Psoas muscle (tissue), 8 donors: ENCODE measurements around the gene RIBC1. TPM values are rescaled to one million over a fixed set of nuclear protein-coding genes. Genes with fewer than 3 reads are reported as not detected.

Experiments
- ATAC-seq, 4 donors: fragments of 200-7000 bp; cut with Tn5 transposase; one replicate each; pipeline ENCODE4 v1.9.1; 2020; ENCODE audit warnings: moderate library complexity in 3 of 4, mild to moderate bottlenecking in 2 of 4
- DNase-seq, 2 donors: peaks; one replicate each; pipeline ENCODE4 v3.0.0-alpha.2; 2020
- H3K27ac ChIP-seq: fragments of 200-600 bp; one replicate; pipeline ENCODE4 v1.8.0; 2022
- H3K27me3 ChIP-seq, 3 donors: fragments of 200-600 bp in 1 of 3; one replicate each; pipeline versions ENCODE4 v1.6.1 to v1.8.0; 2013 to 2022; ENCODE audit warnings: low read length in 2 of 3, mild to moderate bottlenecking in 2 of 3, moderate library complexity in 1 of 3; ENCODE audit not compliant: insufficient read depth in 3 of 3
- H3K36me3 ChIP-seq, 2 donors: fragments of 200-600 bp in 1 of 2; one replicate each; pipeline versions ENCODE4 v1.6.1 to v1.8.0; 2013 to 2022; ENCODE audit warnings: low read depth in 1 of 2, mild to moderate bottlenecking in 1 of 2, moderate library complexity in 1 of 2; ENCODE audit not compliant: insufficient read depth in 1 of 2
- H3K4me1 ChIP-seq: fragments of 200-600 bp; one replicate; pipeline ENCODE4 v1.8.0; 2022
- H3K4me3 ChIP-seq: fragments of 200-600 bp; one replicate; pipeline ENCODE4 v1.8.0; 2022; ENCODE audit warnings: mild to moderate bottlenecking
- H3K9me3 ChIP-seq: fragments of 200-600 bp; one replicate; pipeline ENCODE4 v1.8.0; 2022
- WGBS, 3 donors: extraction: QIAGEN DNeasy Blood & Tissue Kit; methylation state at CpG; one replicate each; pipeline versions ENCODE4 v1.1.6 to v1.1.7; 2013; 5-methylcytosine and 5-hydroxymethylcytosine counted together
- intact Hi-C, 2 donors: fragments of 100-400 bp; cut with DNase I; formaldehyde crosslinking; loops; one replicate each; pipeline versions ENCODE4 v1.11.0 to v1.14.2; 2022
- polyA plus RNA-seq, 3 donors: library from polyadenylated mRNA; stranded (reverse); fragments of 200-250 nt; gene quantifications; one replicate each; pipeline ENCODE4 v1.2.3, GENCODE V29; 2013
- total RNA-seq, 4 donors: library from RNA; stranded (reverse); fragmentation: NEBNext Ultra II Directional in 2 of 4; extraction: Animal tissue kit (Norgen Biotek cat#: 25700) in 2 of 4; gene quantifications; one replicate each; pipeline versions ENCODE4 v1.2.1 to v1.2.4, GENCODE V29; 2021 to 2023
- TF ChIP-seq, protein P1 (sequence below): fragments of 200-600 bp; IDR thresholded peaks from one replicate; pipeline ENCODE4 v1.8.0; 2022; ENCODE audit warnings: antibody characterized with exemption
- donor health status: healthy with polysubstance abuse.
- donor health status: DM: no; HTN: no; CAD: no; lungs with moderate emphysema.
- donor health status: Bipolar disorder and iron deficiency.
- donor health status: healthy.
- donor health status: DM: yes; HTN: yes; CAD: no.
- donor health status: DM: no; HTN: no; CAD: no.
- donor health status: DM: no; HTN: no; CAD: no.
- donor health status: DM: yes; HTN: yes; CAD: no.

The RIBC1 gene
- total and polyA plus RNA-seq, 7 donors = 0.14 to 2.3 (median 0.44) TPM

DNA sequence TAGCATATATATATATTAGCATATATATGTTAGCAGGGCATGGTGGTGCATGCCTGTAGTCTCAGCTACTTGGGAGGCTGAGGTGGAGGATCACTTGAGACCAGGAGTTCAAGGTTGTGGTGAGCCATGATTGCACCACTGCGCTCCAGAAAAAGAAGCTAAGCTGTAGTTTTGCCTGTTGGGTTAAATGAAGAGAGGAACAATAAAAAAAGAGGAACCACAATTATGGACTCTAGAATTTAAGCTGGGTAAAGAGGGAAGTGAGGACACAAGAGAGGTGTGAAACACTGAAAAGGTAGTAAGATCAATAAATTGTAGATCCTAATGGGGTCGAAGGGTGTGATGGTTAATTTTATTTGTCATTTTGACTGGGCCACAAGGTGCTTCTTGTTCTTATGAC lies 52.0 kb downstream of the RIBC1 start:
- Histone ChIP-seq H3K4me1 (no peaks in the 10 kb centered on the region), H3K4me3 (no peak overlapping the region), H3K27me3 (peaks cover 0 to 31% (median 0%) of the 10 kb centered on the region in 3 donors), H3K9me3 (no peaks in the 10 kb centered on the region), H3K36me3 (no peaks in the 10 kb centered on the region), H3K27ac (no peak overlapping the region)
- intact Hi-C loops = no loop called here
- 72 to 75% (median 73%) methylated on average over 2 of the region's 2 CpGs for WGBS, 3 donors
- DNase-seq (no peak), ATAC-seq (no peak)
- TF ChIP-seq, protein P1, sequence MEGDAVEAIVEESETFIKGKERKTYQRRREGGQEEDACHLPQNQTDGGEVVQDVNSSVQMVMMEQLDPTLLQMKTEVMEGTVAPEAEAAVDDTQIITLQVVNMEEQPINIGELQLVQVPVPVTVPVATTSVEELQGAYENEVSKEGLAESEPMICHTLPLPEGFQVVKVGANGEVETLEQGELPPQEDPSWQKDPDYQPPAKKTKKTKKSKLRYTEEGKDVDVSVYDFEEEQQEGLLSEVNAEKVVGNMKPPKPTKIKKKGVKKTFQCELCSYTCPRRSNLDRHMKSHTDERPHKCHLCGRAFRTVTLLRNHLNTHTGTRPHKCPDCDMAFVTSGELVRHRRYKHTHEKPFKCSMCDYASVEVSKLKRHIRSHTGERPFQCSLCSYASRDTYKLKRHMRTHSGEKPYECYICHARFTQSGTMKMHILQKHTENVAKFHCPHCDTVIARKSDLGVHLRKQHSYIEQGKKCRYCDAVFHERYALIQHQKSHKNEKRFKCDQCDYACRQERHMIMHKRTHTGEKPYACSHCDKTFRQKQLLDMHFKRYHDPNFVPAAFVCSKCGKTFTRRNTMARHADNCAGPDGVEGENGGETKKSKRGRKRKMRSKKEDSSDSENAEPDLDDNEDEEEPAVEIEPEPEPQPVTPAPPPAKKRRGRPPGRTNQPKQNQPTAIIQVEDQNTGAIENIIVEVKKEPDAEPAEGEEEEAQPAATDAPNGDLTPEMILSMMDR = no peak

GRCh38 chrX:53476371-53476770 lies 53.7 kb downstream of the RIBC1 start:
- H3K9me3 ChIP-seq = no peaks in the 10 kb centered on the region
- 31 to 51% (median 47%) methylated on average over 2 of the region's 2 CpGs for WGBS, 3 donors
- ATAC-seq = no peak
- intact Hi-C loops = no loop called here
- H3K27me3 ChIP-seq = peaks cover 0 to 31% (median 0%) of the 10 kb centered on the region in 3 donors
- no peaks in the 10 kb centered on the region for H3K36me3 ChIP-seq
- no peaks in the 10 kb centered on the region for H3K4me1 ChIP-seq
- no peak for DNase-seq
- H3K27ac ChIP-seq = no peak overlapping the region
- TF ChIP-seq, protein P1 = no peak
- H3K4me3 ChIP-seq = no peak overlapping the region

DNA sequence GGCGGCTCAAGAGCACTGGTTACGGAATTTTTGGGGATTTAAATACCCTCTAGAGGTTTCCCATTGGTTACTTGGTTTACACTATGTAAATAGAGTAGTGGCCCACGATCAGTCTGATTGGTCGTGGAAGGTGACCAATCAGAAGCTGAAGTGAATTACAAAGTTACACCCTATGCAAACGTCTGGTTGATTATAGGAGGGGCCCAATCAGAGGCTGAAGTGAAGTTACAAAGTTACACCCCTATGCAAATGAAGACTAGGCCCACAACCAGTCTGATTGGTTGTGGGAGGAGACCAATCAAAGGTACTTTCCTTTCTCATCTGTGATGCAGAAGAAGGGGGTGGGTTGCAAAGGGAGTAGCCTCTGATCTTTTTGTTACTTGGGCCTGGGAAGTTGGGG lies 56.6 kb downstream of the RIBC1 start:
- Histone ChIP-seq H3K36me3 (no peaks in the 10 kb centered on the region), H3K4me1 (no peaks in the 10 kb centered on the region), H3K4me3 (no peak overlapping the region), H3K27ac (no peak overlapping the region), H3K27me3 (peaks cover 0 to 11% (median 0%) of the 10 kb centered on the region in 3 donors), H3K9me3 (no peaks in the 10 kb centered on the region)
- intact Hi-C loops = no loop called here
- 63 to 69% (median 66%) methylated on average over 5 of the region's 5 CpGs for WGBS, 3 donors
- no peak for ATAC-seq
- TF ChIP-seq, protein P1 = no peak
- DNase-seq = no peak

Other genes with a start within 250 kb of the RIBC1 start
- gene KDM5C, start 197.7 kb upstream of the RIBC1 start, total RNA-seq = 100 to 1,000 TPM in 2 of 4 donors, 10 to 100 TPM in 2; 62.2 to 119 (median 96.0) TPM
- 10 to 100 TPM; 22.4 to 52.9 (median 36.1) TPM for gene KDM5C, start 197.7 kb upstream of the RIBC1 start, polyA plus RNA-seq
- gene IQSEC2, start 141.3 kb upstream of the RIBC1 start, total RNA-seq = 10 to 100 TPM; 38.8 to 63.8 (median 47.5) TPM
- gene IQSEC2, start 141.3 kb upstream of the RIBC1 start, polyA plus RNA-seq = 10 to 100 TPM in 2 of 3 donors, 1 to 10 TPM in 1; 8.2 to 41.5 (median 32.3) TPM
- gene SMC1A, start 219 bp upstream of the RIBC1 start, total RNA-seq = 10 to 100 TPM; 25.9 to 45.0 (median 31.6) TPM
- gene SMC1A, start 219 bp upstream of the RIBC1 start, polyA plus RNA-seq = 1 to 10 TPM; 8.1 to 10.0 (median 9.2) TPM
- 10 to 100 TPM; 51.8 to 98.0 (median 68.4) TPM for gene HSD17B10, start 11.5 kb downstream of the RIBC1 start, total RNA-seq
- 100 to 1,000 TPM in 1 of 3 donors, 10 to 100 TPM in 2; 56.3 to 117 (median 76.4) TPM for gene HSD17B10, start 11.5 kb downstream of the RIBC1 start, polyA plus RNA-seq